OCI-LY1 (cell line): ENCODE results near the gene NIPSNAP2.

Experiments
- H2AFZ ChIP-seq: fragments of 200-600 bp; sonication (generic), shearing (Covaris generic); 2 replicates; pipeline ENCODE4 v1.6.0; 2014; ENCODE audit warnings: antibody characterized with exemption, mild to moderate bottlenecking, low read length
- H3F3A ChIP-seq: fragments of 200-600 bp; sonication (generic), shearing (Covaris generic); 2 replicates; pipeline ENCODE4 v1.6.0; 2014; ENCODE audit warnings: mild to moderate bottlenecking, antibody characterized with exemption, low read length, moderate library complexity; ENCODE audit not compliant: insufficient read depth
- H3K27ac ChIP-seq: fragments of 200-600 bp; sonication (generic); 2 replicates; pipeline ENCODE4 v1.5.1; 2014; ENCODE audit warnings: low read length, mixed run types, mild to moderate bottlenecking, low read depth; ENCODE audit not compliant: poor library complexity, severe bottlenecking
- H3K27me3 ChIP-seq: fragments of 200-600 bp; sonication (generic); 2 replicates; pipeline ENCODE4 v1.6.0; 2014; ENCODE audit warnings: antibody characterized with exemption, mild to moderate bottlenecking, low read length, moderate library complexity; ENCODE audit not compliant: insufficient read depth
- H3K36me3 ChIP-seq: fragments of 200-600 bp; sonication (generic); 2 replicates; pipeline ENCODE4 v1.6.1; 2014; ENCODE audit warnings: mild to moderate bottlenecking, antibody characterized with exemption, low read length, moderate library complexity, mixed read lengths; ENCODE audit not compliant: insufficient read depth
- H3K4me1 ChIP-seq: fragments of 200-600 bp; sonication (generic); 2 replicates; pipeline ENCODE4 v1.5.1; 2014; ENCODE audit warnings: mild to moderate bottlenecking, low read length, moderate library complexity; ENCODE audit not compliant: insufficient read depth, severe bottlenecking
- H3K4me2 ChIP-seq: fragments of 200-600 bp; sonication (generic), shearing (Covaris generic); 2 replicates; pipeline ENCODE4 v1.6.1; 2014; ENCODE audit warnings: low read length
- H3K4me3 ChIP-seq: fragments of 200-600 bp; sonication (generic); 2 replicates; pipeline ENCODE4 v1.5.1; 2014; ENCODE audit warnings: low read length, low read depth, mild to moderate bottlenecking, mixed read lengths; ENCODE audit not compliant: poor library complexity, severe bottlenecking
- H3K79me2 ChIP-seq: fragments of 200-600 bp; shearing (Covaris generic); 2 replicates; pipeline ENCODE4 v1.6.1; 2016; ENCODE audit warnings: mixed run types, low read length, mixed read lengths; ENCODE audit not compliant: insufficient read depth
- H3K9ac ChIP-seq: fragments of 200-600 bp; sonication (generic), shearing (Covaris generic); 2 replicates; pipeline ENCODE4 v1.6.1; 2014; ENCODE audit warnings: mild to moderate bottlenecking, low read length, mixed read lengths
- H3K9me2 ChIP-seq: fragments of 200-600 bp; sonication (generic), shearing (Covaris generic); 2 replicates; pipeline ENCODE4 v1.6.1; 2014; ENCODE audit warnings: low read depth, mild to moderate bottlenecking, low read length, mixed read lengths
- H3K9me3 ChIP-seq: fragments of 200-600 bp; shearing (Covaris generic); 2 replicates; pipeline ENCODE4 v1.6.1; 2014; ENCODE audit warnings: low read length, mixed read lengths
- H4K20me1 ChIP-seq: fragments of 200-600 bp; sonication (generic), shearing (Covaris generic); 2 replicates; pipeline ENCODE4 v1.6.0; 2016; ENCODE audit warnings: mild to moderate bottlenecking, low read length; ENCODE audit not compliant: insufficient read depth
- EZH2 ChIP-seq: fragments of 200-600 bp; sonication (generic), shearing (Covaris generic); IDR thresholded peaks from 2 replicates; pipeline ENCODE4 v1.8.0; 2017; ENCODE audit warnings: borderline replicate concordance, mixed run types, mild to moderate bottlenecking, antibody characterized with exemption, low read length, moderate library complexity, mixed read lengths
- TF ChIP-seq, protein P1 (sequence below): fragments of 200-600 bp; sonication (generic), shearing (Covaris generic); IDR thresholded peaks from 2 replicates; pipeline ENCODE4 v1.5.1; 2017; ENCODE audit warnings: mild to moderate bottlenecking, antibody characterized with exemption, low read length, moderate library complexity, mixed read lengths

NIPSNAP2 gene

DNA sequence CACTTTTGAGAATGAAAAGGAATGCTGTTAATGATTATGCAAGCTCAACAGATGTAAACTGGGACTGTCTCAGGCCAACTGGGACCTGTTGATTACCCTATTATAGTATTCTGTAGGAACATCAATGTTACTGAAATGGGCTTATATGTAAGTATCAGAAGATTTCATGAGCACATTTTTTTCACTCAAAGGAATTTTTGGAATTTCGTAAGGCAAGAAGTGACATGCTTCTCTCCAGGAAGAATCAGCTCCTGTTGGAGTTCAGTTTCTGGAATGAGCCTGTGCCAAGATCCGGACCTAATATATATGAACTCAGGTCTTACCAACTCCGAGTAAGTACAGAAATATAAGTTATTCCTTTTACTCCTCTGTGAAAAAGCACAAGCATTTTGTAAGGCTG is 19.2 kb downstream of the NIPSNAP2 start:
- TF ChIP-seq EZH2, result no peak
- TF ChIP-seq, protein P1, sequence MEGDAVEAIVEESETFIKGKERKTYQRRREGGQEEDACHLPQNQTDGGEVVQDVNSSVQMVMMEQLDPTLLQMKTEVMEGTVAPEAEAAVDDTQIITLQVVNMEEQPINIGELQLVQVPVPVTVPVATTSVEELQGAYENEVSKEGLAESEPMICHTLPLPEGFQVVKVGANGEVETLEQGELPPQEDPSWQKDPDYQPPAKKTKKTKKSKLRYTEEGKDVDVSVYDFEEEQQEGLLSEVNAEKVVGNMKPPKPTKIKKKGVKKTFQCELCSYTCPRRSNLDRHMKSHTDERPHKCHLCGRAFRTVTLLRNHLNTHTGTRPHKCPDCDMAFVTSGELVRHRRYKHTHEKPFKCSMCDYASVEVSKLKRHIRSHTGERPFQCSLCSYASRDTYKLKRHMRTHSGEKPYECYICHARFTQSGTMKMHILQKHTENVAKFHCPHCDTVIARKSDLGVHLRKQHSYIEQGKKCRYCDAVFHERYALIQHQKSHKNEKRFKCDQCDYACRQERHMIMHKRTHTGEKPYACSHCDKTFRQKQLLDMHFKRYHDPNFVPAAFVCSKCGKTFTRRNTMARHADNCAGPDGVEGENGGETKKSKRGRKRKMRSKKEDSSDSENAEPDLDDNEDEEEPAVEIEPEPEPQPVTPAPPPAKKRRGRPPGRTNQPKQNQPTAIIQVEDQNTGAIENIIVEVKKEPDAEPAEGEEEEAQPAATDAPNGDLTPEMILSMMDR, result no peak
- Histone ChIP-seq H3K9ac (no peak overlapping the region), H3K9me3 (no peaks in the 10 kb centered on the region), H3K4me2 (no peak overlapping the region), H3K4me1 (no peaks in the 10 kb centered on the region), H2AFZ (no peak overlapping the region), H3K4me3 (no peak overlapping the region), H3K79me2 (no peaks in the 10 kb centered on the region), H3F3A (no peaks in the 10 kb centered on the region), H3K27ac (no peak overlapping the region), H3K36me3 (peaks cover 67% of the 10 kb centered on the region), H4K20me1 (no peaks in the 10 kb centered on the region), H3K27me3 (no peaks in the 10 kb centered on the region), H3K9me2 (no peaks in the 10 kb centered on the region)

DNA sequence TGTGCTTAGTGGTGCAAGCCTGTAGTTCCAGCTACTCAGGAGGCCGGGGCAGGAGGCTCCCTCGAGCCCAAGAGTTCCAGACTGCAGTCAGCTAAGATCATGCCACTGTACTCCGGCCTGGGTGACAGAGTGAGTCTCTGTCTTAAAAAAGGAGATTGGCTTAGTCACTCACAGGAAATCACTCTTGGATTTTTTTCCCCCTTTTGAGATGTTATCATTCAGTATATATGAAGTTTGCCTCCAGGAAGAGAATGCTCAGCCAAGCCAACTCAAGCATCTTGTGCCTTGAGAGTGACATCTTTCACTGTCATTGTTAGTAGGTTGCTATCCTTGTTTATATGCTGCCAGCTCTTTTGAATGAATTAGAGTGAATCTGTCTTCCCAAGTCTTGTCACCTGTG is 28.0 kb downstream of the NIPSNAP2 start:
- peaks cover 10% of the 10 kb centered on the region; the same call in 1 of the 2 replicates for H3K36me3 ChIP-seq

DNA sequence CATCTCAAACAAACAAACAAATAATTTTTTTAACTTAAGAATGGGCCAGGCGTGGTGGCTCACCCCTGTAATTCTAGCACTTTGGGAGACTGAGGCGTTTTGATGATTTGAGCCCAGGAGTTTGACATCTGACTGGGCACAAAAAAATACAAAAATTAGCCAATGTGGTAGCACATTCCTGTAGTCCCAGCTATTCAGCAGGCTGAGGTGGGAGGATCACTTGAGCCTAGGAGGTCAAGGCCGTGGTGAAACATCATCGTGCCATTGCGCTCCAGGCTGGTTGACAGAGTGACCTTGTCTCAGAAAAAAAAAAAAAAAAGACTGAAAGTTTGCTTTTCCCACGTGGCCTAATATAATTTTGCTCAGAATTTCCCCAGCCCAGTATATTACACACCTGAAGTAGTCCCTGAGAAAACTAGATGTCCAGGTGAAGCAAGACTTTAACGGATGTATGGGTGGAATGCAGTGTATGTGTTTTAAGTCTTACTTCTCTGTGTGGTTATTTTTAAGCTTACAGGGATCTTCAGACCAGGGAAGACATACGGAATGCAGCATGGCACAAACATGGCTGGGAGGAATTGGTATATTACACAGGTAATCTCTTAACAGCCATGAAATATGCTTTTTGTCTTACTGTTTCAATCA is 32.6 kb downstream of the NIPSNAP2 start:
- Histone ChIP-seq H3K9ac (no peak overlapping the region), H3K27ac (no peak overlapping the region)

More for the DNA sequence above, 28.0 kb downstream of the NIPSNAP2 start:
- Histone ChIP-seq H3K9ac (no peak overlapping the region), H3K4me3 (no peak overlapping the region), H3F3A (no peaks in the 10 kb centered on the region), H3K79me2 (no peaks in the 10 kb centered on the region), H3K27ac (no peak overlapping the region), H3K4me1 (no peaks in the 10 kb centered on the region), H3K4me2 (no peak overlapping the region), H3K27me3 (no peaks in the 10 kb centered on the region), H4K20me1 (no peaks in the 10 kb centered on the region), H3K9me2 (no peaks in the 10 kb centered on the region), H2AFZ (no peak overlapping the region), H3K9me3 (no peaks in the 10 kb centered on the region)
- TF ChIP-seq, protein P1, result no peak
- no peak for TF ChIP-seq EZH2

More for the DNA sequence above, 32.6 kb downstream of the NIPSNAP2 start:
- Histone ChIP-seq H3K36me3 (peaks cover 20% of the 10 kb centered on the region; the same call in 1 of the 2 replicates), H3K27me3 (no peaks in the 10 kb centered on the region), H3K4me1 (no peaks in the 10 kb centered on the region), H3K4me3 (no peak overlapping the region), H4K20me1 (no peaks in the 10 kb centered on the region), H3K9me2 (no peaks in the 10 kb centered on the region), H3K4me2 (no peak overlapping the region), H3K79me2 (no peaks in the 10 kb centered on the region), H2AFZ (no peak overlapping the region), H3K9me3 (no peaks in the 10 kb centered on the region), H3F3A (no peaks in the 10 kb centered on the region)
- TF ChIP-seq, protein P1, result no peak
- TF ChIP-seq EZH2, result no peak
